Neural cell (in vitro differentiated cells): Measurements from ENCODE around the gene NFATC3. TPM values are rescaled to one million over a fixed set of nuclear protein-coding genes. Genes with fewer than 3 reads are reported as not detected.

Source experiments
- H2AFZ ChIP-seq: fragments of 200-600, 300-800 bp; sonication (generic), shearing (Covaris generic); 2 replicates; pipeline ENCODE4 v1.6.0; 2014; ENCODE audit warnings: low read depth, mild to moderate bottlenecking, antibody characterized with exemption, low read length, moderate library complexity
- H3F3A ChIP-seq: fragments of 200-600 bp; shearing (Covaris generic); 2 replicates; pipeline ENCODE4 v1.6.1; 2016; ENCODE audit warnings: mild to moderate bottlenecking, moderate library complexity, mixed read lengths, antibody characterized with exemption, low read length; ENCODE audit not compliant: insufficient read depth, poor library complexity, severe bottlenecking
- H3K27ac ChIP-seq: fragments of 200-600, 300-800 bp; sonication (generic), shearing (Covaris generic); 2 replicates; pipeline ENCODE4 v1.5.1; 2014; ENCODE audit warnings: mild to moderate bottlenecking, low read length, moderate library complexity
- H3K27me3 ChIP-seq: fragments of 300-800, 200-600 bp; sonication (generic), shearing (Covaris generic); 2 replicates; pipeline ENCODE4 v1.6.0; 2014; ENCODE audit warnings: mild to moderate bottlenecking, low read depth, low read length, moderate library complexity; ENCODE audit not compliant: insufficient read depth
- H3K36me3 ChIP-seq: fragments of 300-800, 200-600 bp; sonication (generic), shearing (Covaris generic); 2 replicates; pipeline ENCODE4 v1.5.1; 2014; ENCODE audit warnings: mild to moderate bottlenecking, antibody characterized with exemption, low read length, moderate library complexity; ENCODE audit not compliant: insufficient read depth
- H3K4me2 ChIP-seq: fragments of 300-800, 200-600 bp; sonication (generic), shearing (Covaris generic); 2 replicates; pipeline ENCODE4 v1.6.0; 2014; ENCODE audit warnings: mild to moderate bottlenecking, low read length
- H3K4me3 ChIP-seq: fragments of 300-800, 200-600 bp; sonication (generic), shearing (Covaris generic); 2 replicates; pipeline ENCODE4 v1.5.1; 2014; ENCODE audit warnings: mild to moderate bottlenecking, low read length, moderate library complexity
- H3K79me2 ChIP-seq: fragments of 200-600 bp; shearing (Covaris generic); replicated peaks from 2 replicates; pipeline ENCODE4 v1.6.0; 2014; ENCODE audit warnings: mild to moderate bottlenecking, low read length, moderate library complexity; ENCODE audit not compliant: insufficient read depth
- H3K9ac ChIP-seq: fragments of 300-800, 200-600 bp; sonication (generic), shearing (Covaris generic); 2 replicates; pipeline ENCODE4 v1.6.1; 2016; ENCODE audit warnings: mild to moderate bottlenecking, low read length, mixed read lengths
- H3K9me2 ChIP-seq: fragments of 200-600 bp; shearing (Covaris generic); 2 replicates; pipeline ENCODE4 v1.6.1; 2016; ENCODE audit warnings: mild to moderate bottlenecking, low read length, mixed read lengths; ENCODE audit not compliant: insufficient read depth
- H3K9me3 ChIP-seq: fragments of 200-600, 300-800 bp; sonication (generic), shearing (Covaris generic); 2 replicates; pipeline ENCODE4 v1.6.1; 2016; ENCODE audit warnings: mild to moderate bottlenecking, mixed run types, low read length, moderate library complexity, mixed read lengths
- H4K20me1 ChIP-seq: fragments of 200-600 bp; shearing (Covaris generic); 2 replicates; pipeline ENCODE4 v1.6.1; 2016; ENCODE audit warnings: mild to moderate bottlenecking, mixed run types; ENCODE audit not compliant: insufficient read depth
- CTCF ChIP-seq: fragments of 450-650 bp; IDR thresholded peaks from 2 replicates; pipeline ENCODE4 v1.5.1; 2014; ENCODE audit warnings: antibody characterized with exemption, mild to moderate bottlenecking, moderate library complexity; ENCODE audit not compliant: poor library complexity, severe bottlenecking
- EP300 ChIP-seq: fragments of 450-650 bp; conservative IDR thresholded peaks from 2 replicates; pipeline ENCODE4 v1.6.1; 2014; ENCODE audit warnings: antibody characterized with exemption, mild to moderate bottlenecking, moderate library complexity; ENCODE audit not compliant: poor library complexity, severe bottlenecking
- EZH2 ChIP-seq: fragments of 200-600, 300-800 bp; shearing (Covaris generic), sonication (generic); IDR thresholded peaks from 2 replicates; pipeline ENCODE4 v1.6.1; 2014; ENCODE audit warnings: antibody characterized with exemption, low read length, borderline replicate concordance, mild to moderate bottlenecking; ENCODE audit not compliant: insufficient read depth, poor library complexity, severe bottlenecking
- MXI1 ChIP-seq: fragments of 450-650 bp; conservative IDR thresholded peaks from 2 replicates; pipeline ENCODE4 v1.6.1; 2014; ENCODE audit warnings: antibody characterized with exemption, mild to moderate bottlenecking; ENCODE audit not compliant: poor library complexity, severe bottlenecking
- POLR2AphosphoS5 ChIP-seq: IDR thresholded peaks from 2 replicates; pipeline ENCODE4 v1.6.1; 2012
- RAD21 ChIP-seq: fragments of 450-650 bp; conservative IDR thresholded peaks from 2 replicates; pipeline ENCODE4 v1.6.1; 2014; ENCODE audit warnings: antibody characterized with exemption, mild to moderate bottlenecking, moderate library complexity
- REST ChIP-seq: IDR thresholded peaks from 2 replicates; pipeline ENCODE4 v1.6.1; 2012; ENCODE audit warnings: borderline replicate concordance
- SMC3 ChIP-seq: fragments of 450-650 bp; conservative IDR thresholded peaks from 2 replicates; pipeline ENCODE4 v1.6.1; 2014; ENCODE audit warnings: antibody characterized with exemption, mild to moderate bottlenecking, moderate library complexity; ENCODE audit not compliant: poor library complexity
- TAF1 ChIP-seq: IDR thresholded peaks from 2 replicates; pipeline ENCODE4 v1.6.1; 2012; ENCODE audit warnings: low read depth
- polyA plus RNA-seq: library from polyadenylated mRNA; depleted of rRNA; stranded (reverse); fragments of >200 nt; gene quantifications from 2 replicates; pipeline ENCODE4 v1.2.3, GENCODE V29; 2014

NFATC3 gene
- polyA plus RNA-seq, 1 donor from 2014 or later, result 6.2 TPM

GRCh38 chr16:68223072-68223471, 137.9 kb downstream of the NFATC3 start:
- H2AFZ ChIP-seq, result no peak overlapping the region
- H3K9ac ChIP-seq, result no peak overlapping the region
- H3K36me3 ChIP-seq, result no peaks in the 10 kb centered on the region
- H3K9me2 ChIP-seq, result no peaks in the 10 kb centered on the region
- no peak for TF ChIP-seq POLR2AphosphoS5
- TF ChIP-seq EP300, result no peak
- TF ChIP-seq REST, result no peak
- TF ChIP-seq TAF1, result no peak
- TF ChIP-seq RAD21, result no peak
- TF ChIP-seq MXI1, result no peak
- TF ChIP-seq CTCF, result no peak
- no peak for TF ChIP-seq SMC3
- no peak for TF ChIP-seq EZH2
- no peaks in the 10 kb centered on the region for H4K20me1 ChIP-seq
- H3K79me2 ChIP-seq, result no peaks in the 10 kb centered on the region
- no peaks in the 10 kb centered on the region for H3K27me3 ChIP-seq
- H3K4me3 ChIP-seq, result no peak overlapping the region
- H3F3A ChIP-seq, result no peaks in the 10 kb centered on the region
- H3K27ac ChIP-seq, result no peak overlapping the region
- H3K9me3 ChIP-seq, result no peaks in the 10 kb centered on the region
- H3K4me2 ChIP-seq, result no peak overlapping the region

GRCh38 chr16:68226116-68226515, 140.9 kb downstream of the NFATC3 start:
- Histone ChIP-seq H3K4me2 (no peak overlapping the region), H3K9me2 (no peaks in the 10 kb centered on the region), H3K9me3 (no peaks in the 10 kb centered on the region), H4K20me1 (no peaks in the 10 kb centered on the region), H3K9ac (no peak overlapping the region), H3F3A (no peaks in the 10 kb centered on the region), H3K4me3 (no peak overlapping the region), H3K79me2 (no peaks in the 10 kb centered on the region), H3K27ac (no peak overlapping the region), H2AFZ (no peak overlapping the region), H3K36me3 (no peaks in the 10 kb centered on the region), H3K27me3 (no peaks in the 10 kb centered on the region)
- TF ChIP-seq REST (no peak), CTCF (no peak), EP300 (no peak), RAD21 (no peak), POLR2AphosphoS5 (no peak)
